A549 (cell line): ENCODE measurements around the gene FBLN7. TPM values are rescaled to one million over a fixed set of nuclear protein-coding genes. Genes with fewer than 3 reads are reported as not detected.

ENCODE experiments used
- ATAC-seq, 2 experiments: fragments of 200-7000 bp in 1 of 2; fragments of >200 bp in 1 of 2; cut with Nextera tagmentation in 1 of 2; cut with Tn5 transposase in 1 of 2; 3 replicates each; pipeline versions ENCODE4 v1.8.0 to v1.9.1; 2018 to 2020; ENCODE audit warnings: mild to moderate bottlenecking in 1 of 2, moderate library complexity in 1 of 2
- CTCF ChIA-PET: fragments of 300-600 bp; sonication (Branson Sonifier 250); formaldehyde crosslinking; extraction: SDS; loops from one replicate; lab custom pipeline; 2021; ENCODE audit warnings: antibody characterized with exemption, inconsistent platforms; lab: Yijun Ruan, JAX
- POLR2A ChIA-PET: fragments of 350-600 bp; formaldehyde crosslinking; extraction: SDS; loops from one replicate; lab custom pipeline; 2021; ENCODE audit warnings: antibody characterized with exemption, inconsistent platforms; lab: Yijun Ruan, JAX
- DNase-seq, 2 experiments: peaks; one replicate each; pipeline versions ENCODE4 v3.0.0 to v3.0.0-alpha.2; 2011 to 2016; ENCODE audit warnings: low read depth in 1 of 2, low spot score in 1 of 2
- FAIRE-seq: peaks from 2 replicates; lab custom pipeline; 2011; peaks lifted over from hg19 to GRCh38; lab: Jason Lieb, UNC
- H3K27ac ChIP-seq, 2 experiments: fragments of >200 bp; sonication (Bioruptor Twin); formaldehyde crosslinking; 3 replicates each; pipeline ENCODE4 v1.5.1; 2016 to 2017
- H3K4me1 ChIP-seq: fragments of >200 bp; sonication (Bioruptor Twin); formaldehyde crosslinking; 3 replicates; pipeline ENCODE4 v1.6.1; 2016
- H3K4me2 ChIP-seq: fragments of >200 bp; sonication (Bioruptor Twin); formaldehyde crosslinking; 3 replicates; pipeline ENCODE4 v1.6.1; 2016
- H3K4me3 ChIP-seq: fragments of >200 bp; sonication (Bioruptor Twin); formaldehyde crosslinking; 3 replicates; pipeline ENCODE4 v1.5.1; 2016
- H3K9me3 ChIP-seq: fragments of >200 bp; sonication (Bioruptor Twin); formaldehyde crosslinking; 3 replicates; pipeline ENCODE4 v1.6.1; 2016
- CBX8 ChIP-seq: fragments of 200-600 bp; sonication (generic); IDR thresholded peaks from 2 replicates; pipeline ENCODE4 v1.6.1; 2016
- CHD2 ChIP-seq: fragments of 150-350 bp; IDR thresholded peaks from 2 replicates; pipeline ENCODE4 v1.6.1; 2014; ENCODE audit warnings: low read length; ENCODE audit not compliant: partially characterized antibody
- E2F6 ChIP-seq: IDR thresholded peaks from 2 replicates; pipeline ENCODE4 v1.6.1; 2012; ENCODE audit warnings: low read depth, borderline replicate concordance
- EP300 ChIP-seq, 2 experiments: fragments of >200 bp; sonication (Bioruptor Twin); formaldehyde crosslinking; IDR thresholded peaks; 2 replicates in 1 of 2; 3 replicates in 1 of 2; pipeline ENCODE4 v1.6.1; 2016 to 2017
- ESRRA ChIP-seq: fragments of 150-350 bp; IDR thresholded peaks from 2 replicates; pipeline ENCODE4 v1.6.1; 2014; ENCODE audit warnings: mild to moderate bottlenecking, low read length, borderline replicate concordance
- FOSL2 ChIP-seq, 2 experiments: fragments of 450-650 bp in 1 of 2; fragments of >200 bp in 1 of 2; sonication (Bioruptor Twin) in 1 of 2; formaldehyde crosslinking; IDR thresholded peaks; 2 replicates each; pipeline versions ENCODE4 v1.5.0 to v1.6.1; 2016 to 2020; ENCODE audit warnings: mild to moderate bottlenecking in 1 of 2, moderate library complexity in 1 of 2
- HES2 ChIP-seq: fragments of >200 bp; sonication (Bioruptor Twin); formaldehyde crosslinking; IDR thresholded peaks from 2 replicates; pipeline ENCODE4 v1.6.1; 2016
- HOXA7 ChIP-seq: fragments of 250-450 bp; sonication (Bioruptor Pico); IDR thresholded peaks from 2 replicates; pipeline ENCODE4 v1.5.0; 2020; ENCODE audit warnings: mild to moderate bottlenecking, moderate library complexity
- JUN ChIP-seq, 2 experiments: fragments of >200 bp; sonication (Bioruptor Twin); formaldehyde crosslinking; IDR thresholded peaks; 2 replicates in 1 of 2; 3 replicates in 1 of 2; pipeline ENCODE4 v1.6.1; 2016 to 2017
- KDM5A ChIP-seq: fragments of 200-600 bp; sonication (generic); IDR thresholded peaks from 2 replicates; pipeline ENCODE4 v1.6.1; 2016; ENCODE audit warnings: antibody characterized with exemption, mild to moderate bottlenecking
- NFE2L2 ChIP-seq: fragments of 150-350 bp; conservative IDR thresholded peaks from 2 replicates; pipeline ENCODE4 v1.6.1; 2014; ENCODE audit warnings: low read length
- NPAS2 ChIP-seq: fragments of 250-450 bp; sonication (Bioruptor Pico); IDR thresholded peaks from 2 replicates; pipeline ENCODE4 v1.8.0; 2022; ENCODE audit warnings: mild to moderate bottlenecking, moderate library complexity, borderline replicate concordance
- POLR2AphosphoS2 ChIP-seq: conservative IDR thresholded peaks from 2 replicates; pipeline ENCODE4 v1.6.1; 2012; ENCODE audit warnings: low read length, improper control_type of control experiment, inconsistent platforms
- RAD21 ChIP-seq, 2 experiments: fragments of >200 bp in 1 of 2; sonication (Bioruptor Twin) in 1 of 2; formaldehyde crosslinking in 1 of 2; IDR thresholded peaks in 1 of 2; conservative IDR thresholded peaks in 1 of 2; 2 replicates in 1 of 2; 3 replicates in 1 of 2; pipeline ENCODE4 v1.6.1; 2012 to 2018; ENCODE audit warnings: inconsistent platforms in 1 of 2
- RARB ChIP-seq: fragments of 250-450 bp; sonication (Bioruptor Pico); IDR thresholded peaks from 2 replicates; pipeline ENCODE4 v1.8.0; 2021; ENCODE audit warnings: mild to moderate bottlenecking, moderate library complexity
- RFX5 ChIP-seq: fragments of 450-650 bp; IDR thresholded peaks from 2 replicates; pipeline ENCODE4 v1.7.1; 2014; ENCODE audit warnings: antibody characterized with exemption, mild to moderate bottlenecking, moderate library complexity
- RNF2 ChIP-seq: fragments of 200-600 bp; sonication (generic); IDR thresholded peaks from 2 replicates; pipeline ENCODE4 v1.6.1; 2016; ENCODE audit warnings: low read depth, mild to moderate bottlenecking, antibody characterized with exemption, moderate library complexity, borderline replicate concordance
- SMC3 ChIP-seq: fragments of >200 bp; sonication (Bioruptor Twin); formaldehyde crosslinking; IDR thresholded peaks from 3 replicates; pipeline ENCODE4 v1.6.1; 2018; ENCODE audit warnings: inconsistent platforms
- TP53 ChIP-seq: fragments of 250-450 bp; sonication (Bioruptor Pico); IDR thresholded peaks from 2 replicates; pipeline ENCODE4 v1.5.0; 2021; ENCODE audit warnings: mild to moderate bottlenecking, moderate library complexity
- ZC3H11A ChIP-seq: fragments of 450-650 bp; IDR thresholded peaks from 2 replicates; pipeline ENCODE4 v1.6.1; 2014; ENCODE audit warnings: antibody characterized with exemption, mild to moderate bottlenecking
- ZSCAN20 ChIP-seq: fragments of 250-450 bp; sonication (Bioruptor Pico); IDR thresholded peaks from 2 replicates; pipeline ENCODE4 v1.8.0; 2022; ENCODE audit warnings: mild to moderate bottlenecking, moderate library complexity
- WGBS: methylation state at CpG from one replicate; pipeline ENCODE4 v1.1.6; 2017; ENCODE audit errors: missing lambda C conversion rate; 5-methylcytosine and 5-hydroxymethylcytosine counted together
- polyA plus RNA-seq, 4 experiments: library from polyadenylated mRNA; depleted of rRNA in 3 of 4; stranded (reverse); fragments of >200 nt; fragmentation: RNase III in 1 of 4; extraction: RNeasy Plus Mini Kit Qiagen cat#74134 plus additional on column Dnase treatment in 1 of 4; gene quantifications; 2 replicates in 3 of 4; 3 replicates in 1 of 4; pipeline ENCODE4 v1.2.3, GENCODE V29; 2011 to 2017
- TF ChIP-seq, protein P1 (sequence below): fragments of 250-450 bp; sonication (Bioruptor Pico); IDR thresholded peaks from 2 replicates; pipeline ENCODE4 v1.5.0; 2020; ENCODE audit warnings: low read depth, mild to moderate bottlenecking, moderate library complexity

The FBLN7 gene
- polyA plus RNA-seq, 2 of the 4 experiments (the other 2 are of a cell fraction): 0.47 to 0.63 TPM

DNA sequence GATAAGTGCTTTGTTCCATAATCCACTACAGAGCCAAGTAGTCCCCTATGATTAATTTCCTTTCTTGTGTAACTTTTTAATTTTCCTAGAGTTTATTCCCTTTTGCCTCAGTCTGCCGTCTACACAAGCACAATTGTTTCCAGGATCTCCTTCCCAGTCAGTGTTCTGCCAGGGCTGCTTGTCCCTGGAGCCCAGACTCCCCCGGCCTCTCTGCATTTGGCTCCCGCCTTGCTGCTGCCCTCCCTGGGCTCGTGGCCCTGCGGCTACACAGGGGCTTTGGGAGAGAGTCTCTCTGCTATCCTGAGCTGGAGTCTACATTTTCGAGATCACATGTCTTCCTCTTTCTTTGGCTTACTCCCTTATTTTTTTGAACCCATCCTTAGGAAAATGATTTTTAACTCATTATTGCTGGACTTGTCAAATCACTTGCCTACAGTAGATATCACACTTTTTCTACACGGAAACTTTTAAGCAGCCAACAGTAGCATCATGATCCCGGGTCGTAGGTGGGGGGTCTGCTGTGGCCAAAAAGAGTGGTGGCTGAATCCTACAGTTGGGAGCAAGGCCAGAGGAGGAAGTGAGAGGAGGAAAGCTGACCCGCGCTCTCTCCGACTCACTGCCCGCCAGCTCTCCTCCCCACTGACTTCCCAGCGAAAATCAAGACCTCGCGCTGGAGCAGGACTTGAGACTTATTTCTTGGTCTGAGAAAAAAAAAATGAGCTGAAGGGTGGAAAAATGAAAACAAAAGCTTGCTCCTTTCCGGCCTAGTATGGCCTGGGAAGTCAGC is 9.4 kb downstream of the FBLN7 start (continued):
- TF ChIP-seq CHD2 (no peak), E2F6 (no peak), TP53 (no peak), KDM5A (no peak), NFE2L2 (no peak), FOSL2 (IDR thresholded peaks at IDR 0.05) (no peak), FOSL2 (CRISPR knock-in tag; IDR thresholded peaks at IDR 0.05) (no peak), ZC3H11A (no peak)
- TF ChIP-seq, all 56 proteins: peak for 0

DNA sequence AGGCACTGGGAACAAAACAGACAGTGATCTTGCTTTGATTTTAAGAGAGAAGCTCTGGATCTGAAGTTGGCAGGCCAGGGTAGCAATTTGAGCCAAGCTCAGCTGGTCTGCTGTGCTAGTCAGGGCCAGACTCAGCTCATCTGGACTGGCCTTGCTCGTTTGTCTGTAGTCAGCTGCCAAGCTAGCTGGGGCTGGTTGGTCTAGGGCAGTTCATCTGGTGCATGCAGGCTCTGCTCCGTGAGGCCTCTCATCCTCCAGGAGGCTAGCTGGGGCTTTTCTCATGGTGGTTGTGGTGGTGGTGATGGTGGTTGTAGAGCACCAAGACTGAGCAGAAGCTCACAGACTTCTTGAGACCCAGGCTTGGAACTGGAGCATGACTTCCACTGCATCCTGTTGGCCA is 10.3 kb downstream of the FBLN7 start:
- 63% methylated on average over 2 of the region's 2 CpGs for WGBS
- DNase-seq (no peak), ATAC-seq (no peak), FAIRE-seq (no peak)
- Histone ChIP-seq H3K4me1 (no peaks in the 10 kb centered on the region), H3K9me3 (no peaks in the 10 kb centered on the region), H3K27ac (no peak overlapping the region), H3K4me2 (no peak overlapping the region), H3K4me3 (no peak overlapping the region)
- CTCF ChIA-PET: interaction anchor here (1.6 kb wide), 1 partner anchor 23 kb away, joined by 4 read pairs; no protein-coding TSS in a partner anchor
- POLR2A ChIA-PET: no interaction called here
- TF ChIP-seq EP300 (IDR thresholded peaks at IDR 0.05) (no peak), E2F6 (no peak), CBX8 (no peak), ESRRA (no peak)
- TF ChIP-seq, protein P1, sequence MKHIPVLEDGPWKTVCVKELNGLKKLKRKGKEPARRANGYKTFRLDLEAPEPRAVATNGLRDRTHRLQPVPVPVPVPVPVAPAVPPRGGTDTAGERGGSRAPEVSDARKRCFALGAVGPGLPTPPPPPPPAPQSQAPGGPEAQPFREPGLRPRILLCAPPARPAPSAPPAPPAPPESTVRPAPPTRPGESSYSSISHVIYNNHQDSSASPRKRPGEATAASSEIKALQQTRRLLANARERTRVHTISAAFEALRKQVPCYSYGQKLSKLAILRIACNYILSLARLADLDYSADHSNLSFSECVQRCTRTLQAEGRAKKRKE (CRISPR knock-in tag): no peak

DNA sequence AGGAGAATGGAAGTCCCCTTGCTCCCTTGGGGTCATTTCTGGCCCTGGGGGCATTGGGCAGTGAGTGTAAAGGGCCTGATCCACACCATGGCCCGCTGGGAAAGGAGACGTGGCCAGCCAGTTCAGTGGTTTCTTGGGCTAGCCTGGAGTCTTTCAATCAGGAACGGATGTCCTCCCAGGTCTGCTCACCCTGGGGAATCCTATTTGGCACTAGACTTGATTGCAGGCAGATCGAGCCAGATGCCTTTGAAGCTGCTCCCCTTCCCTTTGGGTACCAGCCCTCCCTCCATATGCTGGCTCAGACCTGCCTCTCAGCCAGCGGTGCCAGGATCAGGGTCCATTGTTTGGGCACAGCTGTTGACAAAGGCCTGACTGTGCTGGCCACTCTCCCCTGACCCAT is 11.0 kb downstream of the FBLN7 start:
- 73% methylated on average over 4 of the region's 5 CpGs for WGBS
- ChIA-PET POLR2A (no interaction called here), CTCF (no interaction called here)
- FAIRE-seq (no peak), DNase-seq (no peak), ATAC-seq (no peak)
- Histone ChIP-seq H3K9me3 (no peaks in the 10 kb centered on the region), H3K4me2 (no peak overlapping the region), H3K4me3 (no peak overlapping the region), H3K4me1 (no peaks in the 10 kb centered on the region), H3K27ac (no peak overlapping the region)
- no peak for TF ChIP-seq JUN (IDR thresholded peaks at IDR 0.05)
- no peak for TF ChIP-seq RAD21 (conservative IDR thresholded peaks at IDR 0.05 in 1 of 2, IDR thresholded peaks at IDR 0.05 in 1 of 2)

- Histone ChIP-seq H3K27ac (no peak overlapping the region), H3K4me3 (no peak overlapping the region), H3K4me1 (no peaks in the 10 kb centered on the region), H3K4me2 (no peak overlapping the region), H3K9me3 (no peaks in the 10 kb centered on the region)
- DNase-seq (no peak), ATAC-seq (no peak), FAIRE-seq (no peak)
- CTCF ChIA-PET: no interaction called here
- whole genome bisulfite sequencing: 84% methylated on average over 7 of the region's 7 CpGs
- no peak for TF ChIP-seq KDM5A
- TF ChIP-seq HES2: no peak
- TF ChIP-seq RARB (CRISPR knock-in tag): no peak
- no peak for TF ChIP-seq NFE2L2
- no peak for TF ChIP-seq POLR2AphosphoS2
- TF ChIP-seq ZSCAN20 (CRISPR knock-in tag): no peak
- TF ChIP-seq NPAS2 (CRISPR knock-in tag): no peak
- no peak for TF ChIP-seq SMC3
- TF ChIP-seq RFX5: no peak
- no peak for TF ChIP-seq HOXA7 (CRISPR knock-in tag)
- no peak for TF ChIP-seq RNF2
- POLR2A ChIA-PET: no interaction called here
Measured at GRCh38 chr2:112149866-112150435, 11.8 kb downstream of the FBLN7 start.
